ENCODE results near the gene AP2A1.

DNA sequence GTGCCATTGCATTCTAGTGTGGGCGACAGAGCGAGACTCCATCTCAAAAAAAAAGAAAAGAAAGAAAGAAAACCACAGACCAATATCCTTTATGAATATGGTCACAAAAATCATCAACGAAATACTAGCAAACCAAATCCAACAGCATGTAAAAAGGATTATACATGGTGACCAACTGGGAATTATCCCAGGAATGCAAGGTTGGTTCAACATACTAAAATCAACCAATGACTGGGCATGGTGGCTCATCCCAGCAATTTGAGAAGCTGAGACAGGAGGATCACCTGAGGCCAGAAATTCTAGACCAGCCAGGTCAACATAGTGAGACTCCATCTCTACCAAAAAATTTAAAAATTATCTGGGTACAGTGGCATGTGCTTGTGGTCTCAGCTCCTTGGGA lies 10.8 kb upstream of the AP2A1 start:
- TF ChIP-seq CTCF (conservative IDR thresholded peaks at IDR 0.05) (no peak), ZFX (IDR thresholded peaks at IDR 0.05) (no peak)
